ENCODE data around the gene JADE1.

JADE1 gene

GRCh38 chr4:128846063-128846462, 36.6 kb downstream of the JADE1 start:
- ChIA-PET POLR2A (no interaction called here), CTCF (no interaction called here)
- no peak overlapping the region for H3K27ac ChIP-seq (ENCODE audit: extremely low read depth, low read depth, low read length)

GRCh38 chr4:128847082-128847724, 37.7 kb downstream of the JADE1 start:
- H3K27ac ChIP-seq (ENCODE audit: extremely low read depth, low read depth, low read length), result no peak overlapping the region
- H3K4me1 ChIP-seq (ENCODE audit: control insufficient read depth, insufficient read depth, low read length), result no peaks in the 10 kb centered on the region
- TF ChIP-seq ZNF23 (tag by site-specific recombination; IDR thresholded peaks at IDR 0.05; ENCODE audit: borderline replicate concordance) (no peak), ZNF488 (tag by site-specific recombination; IDR thresholded peaks at IDR 0.05) (no peak), ZNF670 (tag by site-specific recombination; IDR thresholded peaks at IDR 0.05; ENCODE audit: low read depth) (no peak), ZNF274 (IDR thresholded peaks at IDR 0.05; ENCODE audit: low read length) (no peak), ZNF274 (tag by site-specific recombination; IDR thresholded peaks at IDR 0.05; ENCODE audit: borderline replicate concordance) (no peak), ZSCAN30 (tag by site-specific recombination; IDR thresholded peaks at IDR 0.05) (no peak)
- no peaks in the 10 kb centered on the region for H3K9me3 ChIP-seq (ENCODE audit: control insufficient read depth, insufficient read depth, low read depth, low read length)
- H3K4me3 ChIP-seq (ENCODE audit: low read depth, low read length), result no peak overlapping the region
- POLR2A ChIA-PET, result no interaction called here
- H3K36me3 ChIP-seq (ENCODE audit: control insufficient read depth in 2 of 2, insufficient read depth in 1 of 2, low read length in 2 of 2), result peaks cover 0 to 95% of the 10 kb centered on the region in 2 experiments; a peak in 2 of 3 replicates
- CTCF ChIA-PET, result no interaction called here

More at GRCh38 chr4:128846063-128846462, 36.6 kb downstream of the JADE1 start:
- H3K4me1 ChIP-seq (ENCODE audit: control insufficient read depth, insufficient read depth, low read length), result no peaks in the 10 kb centered on the region
- TF ChIP-seq PRDM10 (tag by site-specific recombination; IDR thresholded peaks at IDR 0.05), result no peak
- TF ChIP-seq ZNF664 (tag by site-specific recombination; IDR thresholded peaks at IDR 0.05), result no peak
- TF ChIP-seq ZNF623 (tag by site-specific recombination; IDR thresholded peaks at IDR 0.05), result no peak
- TF ChIP-seq ZNF704 (tag by site-specific recombination; IDR thresholded peaks at IDR 0.05), result no peak
- TF ChIP-seq ZNF677 (tag by site-specific recombination; IDR thresholded peaks at IDR 0.05), result no peak
- H3K4me3 ChIP-seq (ENCODE audit: low read depth, low read length), result no peak overlapping the region
- H3K36me3 ChIP-seq (ENCODE audit: control insufficient read depth in 2 of 2, insufficient read depth in 1 of 2, low read length in 2 of 2), result peaks cover 0 to 84% of the 10 kb centered on the region in 2 experiments; a peak in 2 of 3 replicates
- no peaks in the 10 kb centered on the region for H3K9me3 ChIP-seq (ENCODE audit: control insufficient read depth, insufficient read depth, low read depth, low read length)

GRCh38 chr4:128848461-128848860, 39.0 kb downstream of the JADE1 start:
- H3K9me3 ChIP-seq (ENCODE audit: control insufficient read depth, insufficient read depth, low read depth, low read length), result no peaks in the 10 kb centered on the region
- TF ChIP-seq ZNF175 (tag by site-specific recombination; IDR thresholded peaks at IDR 0.05) (no peak), ZNF549 (tag by site-specific recombination; IDR thresholded peaks at IDR 0.05) (no peak), ZNF248 (tag by site-specific recombination; IDR thresholded peaks at IDR 0.05) (no peak), ZIC2 (tag by site-specific recombination; IDR thresholded peaks at IDR 0.05) (peak; percentile 64)
- no peaks in the 10 kb centered on the region for H3K4me1 ChIP-seq (ENCODE audit: control insufficient read depth, insufficient read depth, low read length)
- POLR2A ChIA-PET, result no interaction called here
- H3K27ac ChIP-seq (ENCODE audit: extremely low read depth, low read depth, low read length), result no peak overlapping the region
- CTCF ChIA-PET, result no interaction called here
- peaks cover 0 to 96% of the 10 kb centered on the region in 2 experiments for H3K36me3 ChIP-seq (ENCODE audit: control insufficient read depth in 2 of 2, insufficient read depth in 1 of 2, low read length in 2 of 2)
- no peak overlapping the region for H3K4me3 ChIP-seq (ENCODE audit: low read depth, low read length)

Data from HEK293 (cell line).